ENCODE measurements around the gene BEST3.

- TF ChIP-seq POLR2AphosphoS5 (IDR thresholded peaks at IDR 0.05) (no peak), CTCF (IDR thresholded peaks at IDR 0.05) (no peak), POLR2A (IDR thresholded peaks at IDR 0.05) (no peak), EP300 (IDR thresholded peaks at IDR 0.05) (no peak)
Observed at GRCh38 chr12:69719336-69720316, 20.5 kb upstream of the BEST3 start.
